Measurements from ENCODE around the gene CES4A.

DNA sequence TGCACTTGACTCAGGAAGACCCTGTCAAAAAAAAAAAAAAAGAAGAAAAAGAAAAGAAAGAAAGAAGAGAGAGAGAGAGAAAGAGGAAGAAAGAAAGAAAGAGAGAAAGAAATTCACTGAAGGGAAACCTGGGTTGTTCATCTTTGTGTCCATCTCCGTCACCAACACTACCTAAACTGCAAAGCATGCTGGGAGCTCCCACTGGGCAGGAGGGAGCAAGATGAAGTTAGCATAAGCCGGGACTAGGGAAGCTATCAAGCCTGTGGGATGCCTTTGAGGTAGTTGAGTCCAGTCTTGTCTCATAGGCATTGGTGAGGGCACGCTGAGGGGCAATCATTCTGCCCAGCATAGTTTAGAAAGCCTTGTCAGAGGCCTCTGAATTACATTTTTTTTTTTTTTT is 32.9 kb downstream of the CES4A start:
- TF ChIP-seq CREB5 (CRISPR knock-in tag; IDR thresholded peaks at IDR 0.05; ENCODE audit: low read depth) (no peak), TCF4 (CRISPR knock-in tag; IDR thresholded peaks at IDR 0.05; ENCODE audit: borderline replicate concordance) (no peak), ZNF70 (CRISPR knock-in tag; IDR thresholded peaks at IDR 0.05) (no peak), POU6F1 (CRISPR knock-in tag; IDR thresholded peaks at IDR 0.05; ENCODE audit: borderline replicate concordance, low read depth) (no peak), BACH2 (CRISPR knock-in tag; IDR thresholded peaks at IDR 0.05; ENCODE audit: borderline replicate concordance) (no peak), CSDC2 (CRISPR knock-in tag; IDR thresholded peaks at IDR 0.05) (no peak), TSHZ2 (CRISPR knock-in tag; IDR thresholded peaks at IDR 0.05) (no peak), ZFP3 (CRISPR knock-in tag; IDR thresholded peaks at IDR 0.05) (no peak), OSR1 (CRISPR knock-in tag; IDR thresholded peaks at IDR 0.05) (no peak), ISL1 (CRISPR knock-in tag; IDR thresholded peaks at IDR 0.05) (no peak)
- TF ChIP-seq, protein P1, sequence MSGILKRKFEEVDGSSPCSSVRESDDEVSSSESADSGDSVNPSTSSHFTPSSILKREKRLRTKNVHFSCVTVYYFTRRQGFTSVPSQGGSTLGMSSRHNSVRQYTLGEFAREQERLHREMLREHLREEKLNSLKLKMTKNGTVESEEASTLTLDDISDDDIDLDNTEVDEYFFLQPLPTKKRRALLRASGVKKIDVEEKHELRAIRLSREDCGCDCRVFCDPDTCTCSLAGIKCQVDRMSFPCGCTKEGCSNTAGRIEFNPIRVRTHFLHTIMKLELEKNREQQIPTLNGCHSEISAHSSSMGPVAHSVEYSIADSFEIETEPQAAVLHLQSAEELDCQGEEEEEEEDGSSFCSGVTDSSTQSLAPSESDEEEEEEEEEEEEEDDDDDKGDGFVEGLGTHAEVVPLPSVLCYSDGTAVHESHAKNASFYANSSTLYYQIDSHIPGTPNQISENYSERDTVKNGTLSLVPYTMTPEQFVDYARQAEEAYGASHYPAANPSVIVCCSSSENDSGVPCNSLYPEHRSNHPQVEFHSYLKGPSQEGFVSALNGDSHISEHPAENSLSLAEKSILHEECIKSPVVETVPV (CRISPR knock-in tag; IDR thresholded peaks at IDR 0.05) = no peak
- TF ChIP-seq, protein P2, sequence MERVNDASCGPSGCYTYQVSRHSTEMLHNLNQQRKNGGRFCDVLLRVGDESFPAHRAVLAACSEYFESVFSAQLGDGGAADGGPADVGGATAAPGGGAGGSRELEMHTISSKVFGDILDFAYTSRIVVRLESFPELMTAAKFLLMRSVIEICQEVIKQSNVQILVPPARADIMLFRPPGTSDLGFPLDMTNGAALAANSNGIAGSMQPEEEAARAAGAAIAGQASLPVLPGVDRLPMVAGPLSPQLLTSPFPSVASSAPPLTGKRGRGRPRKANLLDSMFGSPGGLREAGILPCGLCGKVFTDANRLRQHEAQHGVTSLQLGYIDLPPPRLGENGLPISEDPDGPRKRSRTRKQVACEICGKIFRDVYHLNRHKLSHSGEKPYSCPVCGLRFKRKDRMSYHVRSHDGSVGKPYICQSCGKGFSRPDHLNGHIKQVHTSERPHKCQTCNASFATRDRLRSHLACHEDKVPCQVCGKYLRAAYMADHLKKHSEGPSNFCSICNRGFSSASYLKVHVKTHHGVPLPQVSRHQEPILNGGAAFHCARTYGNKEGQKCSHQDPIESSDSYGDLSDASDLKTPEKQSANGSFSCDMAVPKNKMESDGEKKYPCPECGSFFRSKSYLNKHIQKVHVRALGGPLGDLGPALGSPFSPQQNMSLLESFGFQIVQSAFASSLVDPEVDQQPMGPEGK (CRISPR knock-in tag; IDR thresholded peaks at IDR 0.05; ENCODE audit: borderline replicate concordance) = no peak
